Coronary artery (tissue), 2 donors: ENCODE data around the gene OAS3.

ENCODE experiments used
- DNase-seq: peaks from one replicate; pipeline ENCODE4 v3.0.0-alpha.2; 2017; ENCODE audit warnings: low spot score
- H3K27ac ChIP-seq, 2 donors: fragments of 200-600 bp; sonication (generic); one replicate each; pipeline ENCODE4 v1.5.1; 2016 to 2019
- H3K4me3 ChIP-seq: fragments of 200-600 bp; sonication (generic); 2 replicates; pipeline ENCODE4 v1.5.1; 2016; ENCODE audit warnings: mild to moderate bottlenecking, moderate library complexity
- CTCF ChIP-seq: fragments of 200-600 bp; sonication (generic); IDR thresholded peaks from one replicate; pipeline ENCODE4 v1.5.1; 2019; ENCODE audit warnings: antibody characterized with exemption

OAS3 gene

GRCh38 chr12:112927475-112927874, 10.8 kb upstream of the OAS3 start:
- TF ChIP-seq CTCF, result no peak
- H3K27ac ChIP-seq, result no peak overlapping the region
- no peak for DNase-seq
- H3K4me3 ChIP-seq, result no peak overlapping the region

- no peak overlapping the region for H3K4me3 ChIP-seq
- H3K27ac ChIP-seq, result no peak overlapping the region
- TF ChIP-seq CTCF, result no peak
- no peak for DNase-seq
Measured at GRCh38 chr12:112927925-112928324, 10.3 kb upstream of the OAS3 start.

GRCh38 chr12:112928978-112929377, 9.3 kb upstream of the OAS3 start:
- Histone ChIP-seq H3K4me3 (no peak overlapping the region), H3K27ac (no peak overlapping the region)
- TF ChIP-seq CTCF, result no peak
- DNase-seq, result no peak

- TF ChIP-seq CTCF, result no peak
- no peak for DNase-seq
- Histone ChIP-seq H3K4me3 (no peak overlapping the region), H3K27ac (no peak overlapping the region)
Measured at GRCh38 chr12:112929715-112930114, 8.6 kb upstream of the OAS3 start.

GRCh38 chr12:112930350-112930749, 7.9 kb upstream of the OAS3 start:
- DNase-seq, result no peak
- no peak overlapping the region for H3K27ac ChIP-seq
- TF ChIP-seq CTCF, result no peak
- no peak overlapping the region for H3K4me3 ChIP-seq

GRCh38 chr12:112932485-112933128, 5.7 kb upstream of the OAS3 start:
- Histone ChIP-seq H3K4me3 (no peak overlapping the region), H3K27ac (no peak overlapping the region)
- no peak for TF ChIP-seq CTCF
- no peak for DNase-seq

- Histone ChIP-seq H3K4me3 (no peak overlapping the region), H3K27ac (no peak overlapping the region)
- TF ChIP-seq CTCF, result no peak
- DNase-seq, result no peak
Measured at GRCh38 chr12:112933129-112933505, 5.2 kb upstream of the OAS3 start.
